Activated effector memory CD4-positive, alpha-beta T cell treated with Interleukin-2 at 50 U/mL for 16 hours (primary cell): Measurements from ENCODE around the gene ZRSR2.
A peak's percentile ranks its signal among the peaks of the same experiment; 100 is the strongest.
"Not testable (repeated sequence)": the region's sequence is repeated elsewhere in the genome, so short reads cannot be mapped to it uniquely, and the experiment has no call there.

Experiments used
- DNase-seq: peaks from one replicate; pipeline ENCODE4 v3.0.0-alpha.2; 2020

ZRSR2 gene, protein sequence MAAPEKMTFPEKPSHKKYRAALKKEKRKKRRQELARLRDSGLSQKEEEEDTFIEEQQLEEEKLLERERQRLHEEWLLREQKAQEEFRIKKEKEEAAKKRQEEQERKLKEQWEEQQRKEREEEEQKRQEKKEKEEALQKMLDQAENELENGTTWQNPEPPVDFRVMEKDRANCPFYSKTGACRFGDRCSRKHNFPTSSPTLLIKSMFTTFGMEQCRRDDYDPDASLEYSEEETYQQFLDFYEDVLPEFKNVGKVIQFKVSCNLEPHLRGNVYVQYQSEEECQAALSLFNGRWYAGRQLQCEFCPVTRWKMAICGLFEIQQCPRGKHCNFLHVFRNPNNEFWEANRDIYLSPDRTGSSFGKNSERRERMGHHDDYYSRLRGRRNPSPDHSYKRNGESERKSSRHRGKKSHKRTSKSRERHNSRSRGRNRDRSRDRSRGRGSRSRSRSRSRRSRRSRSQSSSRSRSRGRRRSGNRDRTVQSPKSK

DNA sequence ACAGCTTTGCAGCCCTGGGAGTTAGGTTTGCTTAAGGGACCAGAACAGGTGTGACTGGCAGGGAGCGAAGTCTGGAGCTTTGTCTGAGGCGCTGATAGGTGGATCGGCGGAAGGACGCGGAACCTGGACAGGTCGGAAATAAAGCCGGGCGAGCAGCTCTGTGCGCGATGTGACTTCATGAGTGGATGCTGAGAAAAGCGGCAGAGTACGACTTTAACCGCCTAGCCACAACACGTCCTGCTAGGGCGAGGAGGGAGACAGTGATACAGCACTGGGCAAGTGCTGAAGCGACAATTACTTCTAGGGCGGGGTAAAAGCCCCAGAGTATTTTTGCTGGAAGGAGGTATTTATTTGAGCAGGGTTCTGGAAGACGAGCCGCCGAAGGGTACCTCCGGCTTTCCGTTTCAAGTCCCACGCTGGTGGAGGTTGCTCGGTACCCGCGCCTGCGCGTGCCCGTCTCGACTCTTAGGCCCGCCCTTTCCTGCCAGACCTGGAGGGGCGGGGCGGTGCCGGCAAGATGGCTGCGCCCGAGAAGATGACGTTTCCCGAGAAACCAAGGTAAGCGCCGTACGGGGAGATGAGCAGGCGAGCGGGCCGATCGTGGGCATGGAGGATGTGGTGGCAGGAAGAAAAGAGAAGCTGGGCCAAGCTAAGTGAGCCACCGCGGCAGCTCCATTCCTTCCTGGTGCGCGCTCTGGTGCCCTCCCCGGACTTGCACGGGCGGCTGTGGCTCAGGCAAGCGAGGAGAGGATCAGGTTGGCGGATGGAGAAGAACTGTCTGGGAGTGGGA lies at the start of gene ZRSR2:
Gene ZRSR2, plus strand, starts transcription at position 506 of the 790 bp plus-strand sequence. Its CDS starts 12 bp downstream, at position 518.
- DNase-seq = peak; percentile 82

DNA sequence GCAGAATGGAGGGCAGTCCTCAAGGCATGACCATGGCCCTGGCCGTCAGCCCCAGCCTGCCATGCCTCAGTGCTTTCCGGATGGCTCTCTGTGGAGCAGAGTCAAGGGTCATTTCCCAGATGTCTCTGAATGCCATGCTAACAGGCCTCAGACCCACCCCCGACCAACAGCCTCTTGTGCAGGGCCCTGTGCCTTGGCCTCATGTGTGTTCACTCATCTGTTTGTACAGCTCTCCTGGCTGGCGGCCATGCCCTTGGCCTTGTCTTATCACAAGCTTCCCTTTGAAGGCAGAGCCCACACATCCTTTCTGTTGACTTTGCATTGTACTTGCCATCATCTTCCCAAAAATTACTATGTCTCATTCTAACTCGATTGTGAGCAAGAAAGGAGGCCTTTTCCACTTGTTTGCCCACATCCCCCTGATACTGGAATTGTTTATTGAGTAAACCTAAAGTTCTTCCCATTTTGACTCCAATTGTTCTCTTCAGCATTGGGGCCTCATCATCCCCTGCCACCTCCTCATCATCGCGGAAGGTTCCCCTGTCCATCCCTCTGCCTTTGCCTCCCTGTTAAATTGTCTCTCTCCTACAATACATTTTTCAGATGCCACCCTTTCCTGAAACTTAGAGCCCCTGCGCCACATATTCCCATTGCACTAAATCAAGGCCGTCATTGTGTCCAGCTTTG lies 46.0 kb upstream of the ZRSR2 start:
- no peak for DNase-seq

DNA sequence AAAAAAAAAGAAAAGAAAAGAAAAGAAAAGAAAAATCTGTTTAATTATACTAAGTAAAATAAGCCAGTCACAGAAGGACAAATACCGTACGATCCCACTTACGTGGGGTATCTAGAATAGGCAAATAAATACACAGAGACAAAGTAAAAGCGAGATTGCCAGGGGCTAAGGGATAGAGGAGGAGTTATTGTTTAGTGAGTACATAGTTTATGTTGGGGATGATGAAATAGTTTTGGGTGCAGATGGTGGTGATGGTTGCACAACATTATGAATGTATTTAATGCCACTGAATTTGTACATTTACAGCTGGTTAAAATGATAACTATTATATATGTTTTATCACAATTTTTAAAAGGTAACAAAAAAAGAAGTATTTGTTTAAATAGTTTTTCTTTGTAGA lies 45.1 kb upstream of the ZRSR2 start:
- no peak for DNase-seq

DNA sequence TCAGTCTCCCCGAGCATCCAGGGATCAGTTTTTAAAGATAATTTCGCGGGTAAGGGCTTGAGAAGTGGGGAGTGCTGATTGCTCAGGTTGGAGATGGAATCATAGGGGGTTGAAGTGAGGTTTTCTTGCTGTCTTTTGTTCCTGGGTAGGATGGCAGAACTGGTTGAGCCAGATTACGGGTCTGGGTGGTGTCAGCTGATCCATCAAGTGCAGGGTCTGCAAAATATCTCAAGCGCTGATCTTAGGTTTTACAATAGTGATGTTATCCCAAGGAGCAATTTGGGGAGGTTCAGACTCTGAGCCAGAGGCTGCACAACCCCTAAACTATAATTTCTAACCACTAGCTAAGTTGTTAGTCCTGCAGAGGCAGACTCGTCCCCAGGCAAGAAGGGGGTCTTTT lies 43.6 kb upstream of the ZRSR2 start:
- not testable (repeated sequence) for DNase-seq

DNA sequence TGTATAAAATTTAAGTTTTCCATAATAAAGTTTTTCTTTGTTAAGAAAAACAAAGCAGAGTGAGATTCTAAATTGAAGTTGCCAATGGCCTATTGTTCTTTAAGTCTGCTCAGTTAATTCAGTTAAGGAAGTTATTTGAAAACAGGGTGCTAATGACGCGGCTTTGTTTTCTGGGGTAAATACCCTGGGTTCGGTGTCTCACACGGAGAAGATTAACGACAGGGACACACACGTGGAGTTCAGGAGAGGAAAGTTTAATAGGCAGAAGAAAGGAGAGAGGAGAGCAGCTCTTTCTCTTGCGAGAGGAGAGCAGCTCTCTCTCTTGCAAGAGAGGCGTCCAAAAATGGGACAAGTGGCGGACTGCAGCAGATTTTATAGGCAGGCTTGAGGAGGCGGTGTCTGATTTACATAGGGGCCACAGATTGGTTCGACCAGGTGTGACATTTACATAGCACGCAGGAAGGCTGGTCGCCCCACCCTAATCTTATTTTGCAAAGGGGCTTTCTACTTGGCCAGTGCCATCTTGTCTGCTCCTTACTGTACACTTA lies 42.6 kb upstream of the ZRSR2 start:
- DNase-seq = no peak

DNA sequence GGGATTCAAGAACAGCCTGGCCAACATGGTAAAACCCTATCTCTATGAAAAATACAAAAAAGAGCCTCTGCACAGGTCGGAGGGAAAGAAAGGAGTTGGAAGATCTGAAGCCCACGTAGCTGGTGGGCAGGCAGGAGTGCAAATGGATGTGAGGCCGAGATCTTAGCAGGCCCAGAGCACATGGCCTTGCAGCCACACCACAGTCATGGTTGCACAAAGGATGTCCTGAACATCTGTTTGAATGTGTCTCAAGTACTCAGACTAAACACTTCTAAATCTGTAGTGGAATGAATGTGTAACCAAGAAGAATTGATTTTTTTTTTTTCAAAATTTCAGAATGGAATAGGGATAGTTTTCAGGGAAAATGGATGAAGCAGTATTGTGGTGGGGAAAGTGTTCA lies 41.4 kb upstream of the ZRSR2 start:
- DNase-seq = no peak

DNA sequence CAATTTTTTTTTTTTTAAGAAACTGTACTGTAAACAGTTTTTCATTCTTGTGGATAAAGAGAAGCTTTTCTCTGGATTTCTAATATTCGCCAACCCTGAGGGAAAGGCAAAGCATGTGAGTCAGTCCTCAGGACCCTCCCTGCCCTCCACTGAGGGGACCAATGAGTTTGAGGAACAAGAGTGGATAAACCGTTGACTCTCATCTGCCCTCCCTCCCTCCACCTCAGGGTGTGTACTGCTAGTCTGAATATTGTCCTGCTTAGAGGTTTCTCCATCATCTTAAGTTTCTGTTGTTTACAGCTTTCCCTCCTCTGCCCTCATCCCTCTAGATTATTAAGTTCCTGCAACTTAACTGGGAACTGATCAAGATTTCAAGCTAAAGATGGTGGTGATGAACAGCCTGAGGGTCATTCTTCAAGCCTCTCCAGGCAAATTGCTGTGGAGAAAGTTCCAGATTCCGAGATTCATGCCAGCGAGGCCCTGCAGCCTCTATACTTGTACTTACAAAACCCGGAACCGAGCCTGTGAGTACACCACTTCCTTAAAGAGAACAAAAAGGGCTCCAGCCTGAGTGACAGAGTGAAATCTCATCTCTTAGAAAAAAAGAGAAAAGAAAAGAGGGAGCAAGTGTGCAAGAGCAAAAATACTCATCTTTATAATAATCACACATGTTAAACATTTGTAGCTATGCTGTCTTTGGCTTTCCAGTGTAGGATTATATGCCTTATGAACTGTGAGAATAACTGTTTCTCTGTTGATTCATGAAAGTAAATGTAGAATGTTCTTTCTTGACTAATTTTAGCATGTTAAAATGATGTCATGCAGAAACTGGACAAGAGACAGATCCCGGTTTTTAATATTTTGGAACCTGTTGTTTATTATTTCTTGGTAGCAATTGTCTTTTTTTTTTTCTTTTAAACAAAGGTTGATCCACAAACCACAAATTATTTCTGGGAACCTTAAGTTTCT lies 40.4 kb upstream of the ZRSR2 start:
- DNase-seq = no peak

DNA sequence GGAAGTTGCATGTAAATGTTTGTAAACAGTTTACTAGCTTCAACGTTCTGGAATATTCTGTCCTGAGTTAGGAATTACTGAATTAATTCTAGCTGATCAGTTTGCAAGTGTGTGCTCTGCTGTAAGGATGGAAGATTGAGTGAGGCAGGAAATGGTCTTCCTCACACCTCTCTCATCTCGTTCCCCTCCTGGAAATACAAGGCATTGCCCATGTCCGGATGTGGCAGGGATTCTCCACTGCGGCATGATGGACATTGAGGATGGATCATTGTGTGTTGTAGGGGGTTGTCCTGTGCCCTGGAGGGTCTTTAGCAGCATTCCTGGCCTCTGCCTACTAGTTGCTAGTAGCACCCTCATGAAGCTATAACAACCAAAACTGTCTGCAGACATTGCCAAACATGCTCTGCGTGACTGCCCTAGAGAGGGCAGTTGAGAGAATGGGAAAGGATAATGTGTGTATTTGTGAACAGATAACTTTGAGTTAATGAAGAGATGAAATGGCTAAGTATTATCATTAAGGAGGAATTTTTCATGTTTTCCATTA lies 39.6 kb upstream of the ZRSR2 start:
- DNase-seq = no peak

DNA sequence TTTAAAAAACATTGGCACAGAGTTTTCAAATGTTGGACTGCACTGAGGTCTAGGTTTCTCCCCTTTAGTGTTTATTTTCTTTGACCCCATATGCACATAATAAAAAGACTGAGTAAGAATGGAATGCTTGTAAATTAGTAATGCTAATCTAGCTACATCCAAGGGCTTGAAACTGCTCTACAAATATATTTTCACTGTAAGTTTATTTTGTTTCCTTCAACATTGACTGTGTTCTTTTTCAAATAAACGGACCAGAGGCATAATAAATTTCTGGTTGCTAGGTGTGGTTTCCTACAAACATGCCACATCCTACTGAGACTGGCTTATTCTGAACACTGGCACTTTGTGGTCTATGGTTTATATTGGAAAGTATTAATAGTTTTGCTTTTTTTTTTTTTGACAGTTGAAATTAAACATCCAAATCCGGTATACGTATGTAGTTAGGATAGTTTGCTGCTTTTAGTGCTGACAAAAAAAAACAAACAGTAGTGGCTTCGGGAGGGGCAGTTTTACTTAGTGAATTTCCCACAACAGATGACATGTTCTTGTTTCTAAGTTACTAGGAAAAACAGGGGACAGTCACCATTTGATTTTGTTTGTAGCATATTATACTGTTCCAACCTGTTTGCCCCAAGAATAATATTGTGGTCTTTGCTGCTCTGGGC lies 39.0 kb upstream of the ZRSR2 start:
- DNase-seq = no peak

DNA sequence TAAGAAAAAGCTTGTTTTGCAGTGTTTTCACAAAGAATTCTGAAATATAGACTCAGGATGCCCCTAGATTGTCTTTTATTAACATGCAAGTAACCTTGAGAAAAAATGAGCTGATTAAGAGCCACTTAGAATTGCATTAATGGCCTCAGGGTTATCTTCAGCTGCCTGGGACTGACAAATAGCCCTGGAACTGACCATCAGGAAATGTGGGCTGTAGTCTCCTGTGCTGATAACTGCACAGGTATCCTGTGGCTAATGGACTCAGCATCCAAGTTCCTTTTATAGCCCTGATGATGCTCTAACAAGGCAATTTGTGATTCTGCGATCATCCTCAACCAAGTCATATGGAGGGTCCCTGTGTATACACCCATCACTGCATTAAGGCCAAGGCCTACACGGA lies 35.2 kb upstream of the ZRSR2 start:
- no peak for DNase-seq

DNA sequence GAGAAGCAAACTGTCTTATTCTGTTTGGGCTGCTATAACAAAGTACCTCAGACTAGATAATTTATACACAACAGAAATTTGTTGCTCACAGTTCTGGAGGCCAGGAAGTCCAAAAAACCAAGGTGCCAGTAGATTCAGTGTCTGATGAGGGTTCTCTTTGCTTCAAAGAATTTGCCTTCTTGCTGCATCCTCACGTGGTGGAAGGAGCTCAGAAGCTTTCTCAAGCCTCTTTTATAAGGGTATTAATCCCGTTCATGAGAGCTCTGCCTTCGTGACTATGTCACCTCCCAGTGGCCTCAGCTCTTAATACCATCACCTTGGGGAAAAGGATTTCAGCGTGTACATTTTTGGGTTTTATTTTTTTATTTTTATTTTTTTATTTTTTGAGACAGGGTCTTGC lies 32.1 kb upstream of the ZRSR2 start:
- DNase-seq = no peak

DNA sequence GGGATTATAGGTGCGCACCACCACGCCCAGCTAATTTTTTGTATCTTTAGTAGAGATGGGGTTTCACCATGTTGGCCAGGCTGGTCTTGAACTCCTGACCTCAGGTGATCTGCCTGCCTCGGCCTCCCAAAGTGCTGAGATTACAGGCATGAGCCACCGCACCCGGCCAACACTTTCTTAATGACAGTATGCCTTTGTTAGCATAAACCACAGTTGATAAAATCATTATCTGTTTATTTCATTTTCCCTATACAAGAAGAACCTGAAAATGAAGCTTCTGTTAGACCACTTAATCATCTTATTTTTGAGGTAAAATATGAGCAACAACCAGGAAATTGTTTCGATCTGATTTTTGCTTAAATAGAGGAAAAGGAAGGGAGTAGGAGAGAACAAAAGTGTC lies 30.4 kb upstream of the ZRSR2 start:
- not testable (repeated sequence) for DNase-seq

DNA sequence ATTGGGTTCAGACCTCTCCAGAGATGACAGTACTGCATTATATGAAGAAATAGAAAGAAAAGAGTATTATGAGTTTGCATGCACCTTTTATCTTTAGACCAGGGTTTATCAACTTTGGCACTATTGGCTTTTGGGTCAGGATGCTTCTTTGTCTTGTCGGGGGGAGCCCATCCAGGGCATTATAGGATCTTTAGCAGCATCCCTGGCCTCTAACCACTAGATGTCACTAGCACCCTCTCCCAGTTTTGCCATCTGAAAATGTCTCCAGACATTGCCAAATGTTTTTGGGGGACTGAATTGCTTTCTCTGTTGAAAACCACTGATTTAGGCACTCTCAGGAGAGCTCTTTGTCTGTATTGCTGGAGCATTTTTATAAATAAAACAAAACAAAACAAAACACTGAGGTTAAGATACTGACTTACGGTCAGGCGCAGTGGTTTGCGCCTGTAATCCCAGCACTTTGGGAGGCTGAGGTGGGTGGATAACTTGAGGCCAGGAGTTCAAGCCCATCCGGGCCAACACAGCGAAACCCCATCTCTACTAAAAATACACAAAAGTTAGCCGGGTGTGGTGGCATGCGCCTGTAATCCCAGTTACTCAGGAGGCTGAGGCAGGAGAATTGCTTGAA lies 28.6 kb upstream of the ZRSR2 start:
- DNase-seq = no peak

DNA sequence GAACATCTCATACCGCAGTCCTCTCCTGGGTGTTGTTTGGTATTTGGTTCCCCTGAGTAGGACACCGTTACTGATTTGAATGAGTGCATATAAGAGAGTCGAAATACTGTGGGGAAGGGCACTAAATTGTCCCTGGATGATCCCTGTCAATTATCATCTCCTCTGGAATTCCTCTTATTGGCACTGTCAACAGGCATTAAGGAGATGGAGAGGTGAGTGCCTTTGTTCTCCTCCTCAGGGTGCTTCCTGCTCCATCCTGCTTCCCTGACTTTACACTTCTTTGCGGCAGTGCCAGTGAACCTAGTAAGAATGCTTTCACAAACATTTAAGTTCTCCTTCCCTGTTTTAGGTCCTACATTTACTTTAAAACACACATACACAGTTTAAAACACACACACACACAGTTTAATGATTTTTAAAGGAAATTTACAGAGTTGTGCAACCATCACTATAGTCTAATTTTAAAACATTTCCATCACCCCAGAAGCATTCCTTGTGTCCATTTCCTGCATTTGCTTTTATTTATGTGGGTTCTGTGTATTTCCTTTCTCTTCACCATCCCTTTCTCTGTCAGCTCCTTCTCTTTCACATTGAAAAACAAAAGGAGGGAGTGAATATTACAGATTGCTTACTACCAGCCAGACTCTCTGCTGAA lies 20.9 kb upstream of the ZRSR2 start:
- no peak for DNase-seq

DNA sequence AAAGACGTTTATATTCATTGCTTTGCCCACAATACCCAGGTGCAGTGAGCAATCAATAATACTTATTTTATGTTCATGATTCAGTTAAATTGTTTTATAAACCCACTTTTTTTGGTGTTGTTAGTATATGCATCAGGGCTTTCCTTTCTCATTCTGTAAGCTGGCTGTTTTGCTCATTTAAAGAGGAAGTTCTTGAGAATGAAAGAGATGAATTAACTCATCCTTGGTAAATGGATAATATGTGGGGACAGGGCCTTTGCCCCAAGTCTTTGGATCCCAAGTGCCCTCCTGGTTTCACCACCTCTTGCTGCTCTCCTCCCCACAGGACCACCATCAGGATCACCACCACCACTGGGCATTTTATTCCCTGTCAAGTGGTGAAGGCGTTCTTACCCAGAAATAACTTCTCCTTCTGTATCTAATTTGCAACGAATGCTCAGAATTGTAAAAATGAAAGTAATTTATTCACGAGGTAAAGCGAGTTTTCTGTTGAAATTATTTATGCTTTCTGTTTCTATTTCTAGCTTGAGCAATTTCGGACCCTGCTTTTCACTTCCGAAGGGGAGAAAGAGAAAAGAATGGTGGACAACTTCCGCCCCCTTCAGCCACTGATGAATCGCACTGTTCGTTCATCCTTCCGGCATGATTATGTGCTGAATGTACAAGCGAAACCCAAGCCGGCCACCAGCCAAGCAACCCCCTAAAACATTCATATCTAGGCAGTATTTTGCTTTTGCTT lies 8.2 kb upstream of the ZRSR2 start:
- DNase-seq = no peak

DNA sequence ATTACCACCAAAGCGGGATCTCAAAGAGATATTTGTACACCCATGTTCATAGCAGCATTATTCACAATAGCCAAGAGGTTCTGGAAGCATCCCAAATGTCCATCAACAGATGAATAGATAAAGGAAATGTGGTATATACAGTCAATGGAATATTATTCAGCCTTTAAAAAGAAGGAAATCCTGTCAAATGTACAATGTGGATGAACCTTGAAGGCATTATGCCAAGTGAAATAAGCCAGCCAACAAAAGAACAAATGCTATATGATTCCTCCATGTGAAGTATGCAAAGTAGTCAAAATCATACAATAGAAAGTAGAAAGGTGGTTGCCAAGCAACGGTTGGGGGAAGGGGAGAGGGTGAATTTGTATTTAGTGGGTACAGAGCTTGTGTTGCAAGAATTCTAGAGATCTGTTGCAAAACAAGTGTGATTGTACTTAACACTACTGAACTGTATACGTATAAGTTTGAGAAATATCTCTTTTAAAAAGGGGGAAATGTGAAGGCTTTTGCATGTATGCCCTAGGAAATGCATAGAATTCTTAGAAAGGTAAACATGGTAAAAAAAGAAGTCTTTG lies 5.0 kb upstream of the ZRSR2 start:
- no peak for DNase-seq

DNA sequence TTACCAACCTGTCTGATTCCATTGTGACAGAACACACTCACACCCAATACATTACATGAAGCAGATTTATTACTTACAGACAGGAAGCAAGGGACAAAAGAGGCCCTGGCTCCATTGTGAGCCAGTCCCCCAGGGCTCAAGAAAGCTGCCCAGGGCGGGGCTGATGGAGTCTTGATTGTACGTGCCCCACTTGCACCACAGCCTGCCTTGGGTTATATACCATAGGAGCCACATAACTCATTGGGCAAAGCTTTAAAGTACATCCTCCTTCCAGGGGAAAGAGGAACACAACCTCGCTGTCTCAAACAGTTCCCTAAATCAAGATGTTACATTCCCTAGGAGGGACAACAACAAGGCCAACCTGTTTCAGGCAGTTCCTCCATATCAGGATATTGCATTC lies 3.4 kb upstream of the ZRSR2 start:
- no peak for DNase-seq

DNA sequence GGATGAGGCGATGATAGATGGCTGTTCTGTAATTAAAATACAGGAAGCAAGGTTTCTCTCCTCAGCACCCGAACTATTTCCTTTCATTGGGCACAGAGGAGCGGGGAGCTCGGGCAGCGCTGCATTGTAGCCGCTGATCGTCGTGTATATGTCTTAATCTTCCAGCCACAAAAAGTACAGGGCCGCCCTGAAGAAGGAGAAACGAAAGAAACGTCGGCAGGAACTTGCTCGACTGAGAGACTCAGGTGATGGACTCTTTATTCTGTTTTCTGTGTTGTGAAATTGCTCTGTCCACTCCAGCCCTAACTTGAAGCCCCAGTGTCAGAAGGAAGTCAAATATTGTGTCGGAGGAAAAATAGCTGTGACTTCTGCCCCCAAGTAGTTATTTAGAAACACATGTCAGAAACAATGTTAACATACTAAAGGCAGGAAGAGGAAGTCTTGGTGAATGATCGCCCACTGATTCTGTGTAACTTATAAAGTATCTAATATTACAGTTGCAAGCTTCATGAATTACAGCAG lies 546 bp downstream of the ZRSR2 start:
- DNase-seq = no peak

DNA sequence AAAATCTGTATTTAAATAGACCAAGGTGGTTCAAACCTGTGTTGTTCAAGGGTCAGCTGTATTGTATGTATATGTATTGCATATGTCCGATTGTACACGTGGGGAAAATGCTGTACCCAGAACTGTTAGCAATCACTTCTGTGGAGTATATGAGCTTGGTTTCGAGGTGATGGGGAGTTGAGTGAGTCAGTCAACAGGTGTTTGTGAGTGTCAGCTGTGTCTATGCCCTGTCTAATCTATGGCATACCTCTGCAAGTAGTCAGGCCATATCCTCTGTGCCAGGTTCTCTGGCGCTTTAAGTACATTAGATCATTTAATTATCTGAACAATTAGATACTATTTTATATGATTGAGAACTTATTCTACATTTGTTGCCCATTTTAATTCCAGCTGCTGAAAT lies 7.4 kb downstream of the ZRSR2 start:
- no peak for DNase-seq
